ENCODE data around the gene RAB3C. TPM values are rescaled to one million over a fixed set of nuclear protein-coding genes. Genes with fewer than 3 reads are reported as not detected.

Gene RAB3C
- total RNA-seq, 1 donor from 2014 or later: 16.1 TPM

DNA sequence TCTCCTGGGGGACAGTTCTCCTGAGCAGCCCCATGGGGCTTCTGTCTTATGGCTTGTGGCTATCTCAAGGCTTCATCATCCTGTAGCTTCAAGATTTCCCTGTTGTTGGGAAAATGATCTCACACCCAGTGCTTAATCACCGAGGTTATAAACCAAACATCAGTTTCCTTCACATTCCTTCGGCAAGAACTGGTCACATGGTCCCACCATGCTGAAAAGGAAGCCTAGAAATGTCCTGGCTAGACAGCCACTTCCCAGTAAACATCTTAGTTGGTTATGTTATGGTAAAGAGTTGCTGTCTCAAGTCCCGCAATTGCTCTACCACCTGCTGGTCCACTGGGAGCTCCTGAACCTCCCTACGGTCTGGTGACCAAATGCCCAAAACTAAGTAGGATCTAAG, 66.0 kb downstream of the RAB3C start:
- no peaks in the 10 kb centered on the region for H3K27me3 Mint-ChIP-seq (ENCODE audit: unreplicated experiment)
- no peaks in the 10 kb centered on the region for H3K36me3 Mint-ChIP-seq (ENCODE audit: low read depth, unreplicated experiment)
- no peak overlapping the region for H3K4me3 Mint-ChIP-seq (ENCODE audit: unreplicated experiment)
- peaks cover 10% of the 10 kb centered on the region for H3K4me1 Mint-ChIP-seq (ENCODE audit: unreplicated experiment)
- no peak overlapping the region for H3K27ac Mint-ChIP-seq (ENCODE audit: unreplicated experiment)
- H3K9me3 Mint-ChIP-seq (ENCODE audit: unreplicated experiment): no peaks in the 10 kb centered on the region
- no peak for TF ChIP-seq CTCF (IDR thresholded peaks at IDR 0.05; ENCODE audit: unreplicated experiment)
- DNase-seq (ENCODE audit: low spot score): no peak

- TF ChIP-seq CTCF (IDR thresholded peaks at IDR 0.05; ENCODE audit: unreplicated experiment): no peak
- H3K27ac Mint-ChIP-seq (ENCODE audit: unreplicated experiment): no peak overlapping the region
- no peaks in the 10 kb centered on the region for H3K27me3 Mint-ChIP-seq (ENCODE audit: unreplicated experiment)
- no peaks in the 10 kb centered on the region for H3K9me3 Mint-ChIP-seq (ENCODE audit: unreplicated experiment)
- no peak overlapping the region for H3K4me3 Mint-ChIP-seq (ENCODE audit: unreplicated experiment)
- no peak for DNase-seq (ENCODE audit: low spot score)
- no peaks in the 10 kb centered on the region for H3K36me3 Mint-ChIP-seq (ENCODE audit: low read depth, unreplicated experiment)
- peaks cover 10% of the 10 kb centered on the region for H3K4me1 Mint-ChIP-seq (ENCODE audit: unreplicated experiment)
Measured at GRCh38 chr5:58649716-58650115, 66.8 kb downstream of the RAB3C start.

- no peak for TF ChIP-seq CTCF (IDR thresholded peaks at IDR 0.05; ENCODE audit: unreplicated experiment)
- Mint-ChIP-seq H3K4me1 (ENCODE audit: unreplicated experiment) (peaks cover 10% of the 10 kb centered on the region), H3K9me3 (ENCODE audit: unreplicated experiment) (no peaks in the 10 kb centered on the region), H3K27ac (ENCODE audit: unreplicated experiment) (no peak overlapping the region), H3K4me3 (ENCODE audit: unreplicated experiment) (no peak overlapping the region), H3K36me3 (ENCODE audit: low read depth, unreplicated experiment) (no peaks in the 10 kb centered on the region), H3K27me3 (ENCODE audit: unreplicated experiment) (no peaks in the 10 kb centered on the region)
- no peak for DNase-seq (ENCODE audit: low spot score)
Measured at GRCh38 chr5:58653521-58653920, 70.6 kb downstream of the RAB3C start.

GRCh38 chr5:58666141-58666540, 83.3 kb downstream of the RAB3C start:
- Mint-ChIP-seq H3K36me3 (ENCODE audit: low read depth, unreplicated experiment) (peaks cover 6% of the 10 kb centered on the region), H3K27me3 (ENCODE audit: unreplicated experiment) (peaks cover 4% of the 10 kb centered on the region), H3K27ac (ENCODE audit: unreplicated experiment) (peak overlapping the region; percentile 98), H3K4me1 (ENCODE audit: unreplicated experiment) (peaks cover 24% of the 10 kb centered on the region), H3K9me3 (ENCODE audit: unreplicated experiment) (no peaks in the 10 kb centered on the region), H3K4me3 (ENCODE audit: unreplicated experiment) (no peak overlapping the region)
- no peak for TF ChIP-seq CTCF (IDR thresholded peaks at IDR 0.05; ENCODE audit: unreplicated experiment)
- no peak for DNase-seq (ENCODE audit: low spot score)

GRCh38 chr5:58666598-58667581, 84.0 kb downstream of the RAB3C start:
- H3K9me3 Mint-ChIP-seq (ENCODE audit: unreplicated experiment): no peaks in the 10 kb centered on the region
- TF ChIP-seq CTCF (IDR thresholded peaks at IDR 0.05; ENCODE audit: unreplicated experiment): no peak
- H3K27me3 Mint-ChIP-seq (ENCODE audit: unreplicated experiment): peaks cover 4% of the 10 kb centered on the region
- peak overlapping the region; percentile 54 for H3K4me3 Mint-ChIP-seq (ENCODE audit: unreplicated experiment)
- DNase-seq (ENCODE audit: low spot score): no peak
- H3K27ac Mint-ChIP-seq (ENCODE audit: unreplicated experiment): peak overlapping the region; percentile 98
- peaks cover 24% of the 10 kb centered on the region for H3K4me1 Mint-ChIP-seq (ENCODE audit: unreplicated experiment)
- peaks cover 6% of the 10 kb centered on the region for H3K36me3 Mint-ChIP-seq (ENCODE audit: low read depth, unreplicated experiment)
